K562 (cell line): ENCODE data around the gene CPEB1. TPM values are rescaled to one million over a fixed set of nuclear protein-coding genes. Genes with fewer than 3 reads are reported as not detected.

Source experiments
- ATAC-seq: fragments of 200-7000 bp; cut with Tn5 transposase; 3 replicates; pipeline ENCODE4 v1.9.1; 2020; ENCODE audit warnings: moderate library complexity
- BruUV-seq: library from RNA; stranded (reverse); fragments of 400-500 nt; replicated peaks from 2 replicates; lab custom pipeline; 2021; lab: Mats Ljungman, UMichigan
- CTCF ChIA-PET: fragments of 300-600 bp; formaldehyde crosslinking; extraction: SDS; loops from one replicate; lab custom pipeline; 2021; ENCODE audit warnings: low intra/inter-chr PET ratio; lab: Yijun Ruan, JAX
- POLR2A ChIA-PET: fragments of 300-600, 350-650 bp; sonication (Branson Sonifier 250); formaldehyde crosslinking; extraction: SDS; loops from one replicate; lab custom pipeline; 2021; ENCODE audit warnings: antibody characterized with exemption, inconsistent platforms; lab: Yijun Ruan, JAX
- DNase-seq, 4 experiments: peaks; one replicate each; pipeline versions ENCODE4 v3.0.0 to v3.0.0-alpha.2; 2011 to 2018; ENCODE audit warnings: low spot score in 3 of 4, mixed read lengths in 3 of 4; ENCODE audit errors: extremely low read depth in 1 of 4
- FAIRE-seq: peaks from 2 replicates; lab custom pipeline; 2011; peaks lifted over from hg19 to GRCh38; lab: Jason Lieb, UNC
- H2AFZ ChIP-seq: 2 replicates; pipeline ENCODE4 v1.6.0; 2011; ENCODE audit warnings: low read depth, low read length, control low read depth, inconsistent platforms
- H3K27ac ChIP-seq: fragments of 200-600 bp; 3 replicates; pipeline ENCODE4 v1.8.0; 2011; ENCODE audit warnings: low read depth, mild to moderate bottlenecking, control low read depth, inconsistent platforms, low read length, moderate library complexity, mixed read lengths; ENCODE audit errors: extremely low read depth
- H3K27me3 ChIP-seq, 2 experiments: fragments of 300-600 bp in 1 of 2; 2 replicates in 1 of 2; 3 replicates in 1 of 2; pipeline versions ENCODE4 v1.6.0 to v1.8.0; 2011; ENCODE audit warnings: inconsistent platforms in 2 of 2, low read length in 2 of 2, mild to moderate bottlenecking in 1 of 2, mixed read lengths in 1 of 2, moderate library complexity in 1 of 2; ENCODE audit not compliant: control insufficient read depth in 2 of 2, insufficient read depth in 2 of 2
- H3K36me3 ChIP-seq: fragments of 300-600 bp; 3 replicates; pipeline ENCODE4 v1.8.0; 2011; ENCODE audit warnings: mild to moderate bottlenecking, low read length, inconsistent platforms; ENCODE audit not compliant: control insufficient read depth, insufficient read depth
- H3K4me1 ChIP-seq, 2 experiments: fragments of 200-600 bp in 1 of 2; replicated peaks in 1 of 2; 2 replicates in 1 of 2; 3 replicates in 1 of 2; pipeline versions ENCODE4 v1.5.1 to v1.8.0; 2011; ENCODE audit warnings: inconsistent platforms in 2 of 2, low read length in 2 of 2, mild to moderate bottlenecking in 1 of 2, mixed read lengths in 1 of 2, moderate library complexity in 1 of 2; ENCODE audit not compliant: control insufficient read depth in 2 of 2, insufficient read depth in 2 of 2
- H3K4me2 ChIP-seq: 2 replicates; pipeline ENCODE4 v1.6.1; 2011; ENCODE audit warnings: low read length, control low read depth, inconsistent platforms, mixed read lengths; ENCODE audit not compliant: insufficient read depth
- H3K4me3 ChIP-seq: fragments of 200-600 bp; sonication (generic), shearing (Covaris generic); 2 replicates; pipeline ENCODE4 v1.5.1; 2016; ENCODE audit warnings: control low read depth, inconsistent platforms
- H3K79me2 ChIP-seq: fragments of 200-600 bp; 3 replicates; pipeline ENCODE4 v1.8.0; 2011; ENCODE audit warnings: low read length, inconsistent platforms; ENCODE audit not compliant: control insufficient read depth, insufficient read depth
- H3K9ac ChIP-seq, 2 experiments: 2 replicates each; pipeline versions ENCODE4 v1.6.0 to v1.6.1; 2011; ENCODE audit warnings: low read depth in 2 of 2, low read length in 2 of 2, control low read depth in 1 of 2, inconsistent platforms in 1 of 2, mild to moderate bottlenecking in 1 of 2, mixed read lengths in 1 of 2; ENCODE audit not compliant: insufficient read depth in 1 of 2
- H3K9me1 ChIP-seq: one replicate; pipeline ENCODE4 v1.6.0; 2011; ENCODE audit warnings: inconsistent platforms, mild to moderate bottlenecking, low read length, moderate library complexity; ENCODE audit not compliant: control insufficient read depth, insufficient read depth
- H3K9me3 ChIP-seq: replicated peaks from 2 replicates; pipeline ENCODE4 v1.5.1; 2011; ENCODE audit warnings: low read depth, low read length, inconsistent platforms; ENCODE audit not compliant: control insufficient read depth, insufficient read depth
- H4K20me1 ChIP-seq: replicated peaks from 2 replicates; pipeline ENCODE4 v1.6.1; 2011; ENCODE audit warnings: low read length, inconsistent platforms, mixed read lengths; ENCODE audit not compliant: control insufficient read depth, insufficient read depth
- CHD7 ChIP-seq: fragments of 200-600 bp; sonication (generic); IDR thresholded peaks from one replicate; pipeline ENCODE4 v1.6.1; 2012; ENCODE audit warnings: mild to moderate bottlenecking, low read depth, low read length, inconsistent platforms
- RBFOX2 ChIP-seq: fragments of 200-400 bp; formaldehyde crosslinking; IDR thresholded peaks from 2 replicates; pipeline ENCODE4 v1.6.1; 2017; ENCODE audit warnings: low read depth, mild to moderate bottlenecking, low read length, moderate library complexity
- SP1 ChIP-seq: sonication (generic); formaldehyde crosslinking; IDR thresholded peaks from 2 replicates; pipeline ENCODE4 v1.8.1; 2022; ENCODE audit warnings: mild to moderate bottlenecking, missing genetic modification reagents
- SUPT5H ChIP-seq: fragments of 450-650 bp; IDR thresholded peaks from 2 replicates; pipeline ENCODE4 v1.6.1; 2016
- ZNF239 ChIP-seq: fragments of 250-450 bp; sonication (Bioruptor Pico); IDR thresholded peaks from 2 replicates; pipeline ENCODE4 v1.4.0; 2020; ENCODE audit warnings: mild to moderate bottlenecking
- WGBS: fragments of 100-300 bp; shearing (Covaris generic); methylation state at CpG from one replicate; pipeline ENCODE4 v1.1.6; 2016; ENCODE audit warnings: low coverage, mixed read lengths; ENCODE audit not compliant: insufficient coverage; ENCODE audit errors: missing lambda C conversion rate; 5-methylcytosine and 5-hydroxymethylcytosine counted together
- in situ Hi-C: fragments of 300-500 bp; cut with MboI; formaldehyde crosslinking; loops from 4 replicates; pipeline ENCODE4 v1.15.0; 2018; ENCODE audit warnings: inconsistent platforms, mixed read lengths
- intact Hi-C: fragments of 100-400 bp; cut with micrococcal nuclease; formaldehyde crosslinking; loops from 2 replicates; pipeline ENCODE4 v1.14.2; 2022
- polyA plus RNA-seq, 8 experiments: library from polyadenylated mRNA; depleted of rRNA in 4 of 8; stranded (reverse) in 5 of 8; unstranded in 3 of 8; fragments of >200 nt; fragmentation: Nextera tagmentation in 2 of 8; fragmentation: Illumina TruSeq in 1 of 8; extraction: Ambion mirVana in 2 of 8; extraction: Trizol in 1 of 8; gene quantifications; 2 replicates each; pipeline versions ENCODE4 v1.2.1 to v1.2.3, GENCODE V29; 2011 to 2014; ENCODE audit warnings: inconsistent platforms in 1 of 8, missing spikeins in 1 of 8
- total RNA-seq, 7 experiments: library from RNA; depleted of rRNA in 6 of 7; stranded (reverse); fragments of >200 nt in 6 of 7; fragmentation: Illumina TruSeq in 2 of 7; extraction: Trizol in 2 of 7; gene quantifications; 2 replicates each; pipeline versions ENCODE4 v1.2.1 to v1.2.3, GENCODE V29; 2011 to 2021; ENCODE audit warnings: low replicate concordance in 1 of 7
- TF ChIP-seq, protein P1 (sequence below): fragments of 200-400 bp; formaldehyde crosslinking; IDR thresholded peaks from 2 replicates; pipeline ENCODE4 v1.6.1; 2017; ENCODE audit warnings: mild to moderate bottlenecking, low read depth, low read length, moderate library complexity

CPEB1 gene
- total and polyA plus RNA-seq, 9 of the 15 experiments (the other 6 are each of a cell fraction or from before 2014, with no cell fraction given): 2.2 to 13.4 (median 9.7) TPM

GRCh38 chr15:82536409-82537350, 110.5 kb downstream of the CPEB1 start:
- DNase-seq (peak in 1 of 4 experiments; percentile 13), ATAC-seq (no peak), FAIRE-seq (no peak)
- Histone ChIP-seq H3K36me3 (peaks cover 66% of the 10 kb centered on the region), H3K27ac (peak overlapping the region; percentile 39; the same call in 2 of the 3 replicates), H3K9me3 (no peaks in the 10 kb centered on the region), H3K9me1 (peaks cover 5% of the 10 kb centered on the region), H4K20me1 (peaks cover 42% of the 10 kb centered on the region), H3K4me1 (peaks cover 16 to 17% of the 10 kb centered on the region in 2 experiments; a peak in 4 of 5 replicates), H2AFZ (no peak overlapping the region), H3K4me3 (no peak overlapping the region), H3K4me2 (peak overlapping the region; percentile 3; the same call in 1 of the 2 replicates), H3K27me3 (no peaks in the 10 kb centered on the region), H3K79me2 (peaks cover 53% of the 10 kb centered on the region), H3K9ac (no peak overlapping the region; a peak in 1 of 4 replicates)
- CTCF ChIA-PET: no interaction called here
- POLR2A ChIA-PET: interaction anchor here (0.6 to 8.9 kb wide), 9 partner anchors 9 to 774 kb away, joined by 3 to 95 read pairs (median 3); no protein-coding TSS in a partner anchor
- in situ Hi-C loops: no loop called here
- intact Hi-C loops: no loop called here
- no TSS peak for BruUV-seq
- 86% methylated on average over 11 of the region's 11 CpGs for WGBS
- TF ChIP-seq RBFOX2 (peak; percentile 39), SP1 (CRISPR knock-in tag) (no peak), CHD7 (no peak), SUPT5H (peak; percentile 14; the same call in 1 of the 2 replicates), ZNF239 (CRISPR knock-in tag) (no peak)
- TF ChIP-seq, protein P1, sequence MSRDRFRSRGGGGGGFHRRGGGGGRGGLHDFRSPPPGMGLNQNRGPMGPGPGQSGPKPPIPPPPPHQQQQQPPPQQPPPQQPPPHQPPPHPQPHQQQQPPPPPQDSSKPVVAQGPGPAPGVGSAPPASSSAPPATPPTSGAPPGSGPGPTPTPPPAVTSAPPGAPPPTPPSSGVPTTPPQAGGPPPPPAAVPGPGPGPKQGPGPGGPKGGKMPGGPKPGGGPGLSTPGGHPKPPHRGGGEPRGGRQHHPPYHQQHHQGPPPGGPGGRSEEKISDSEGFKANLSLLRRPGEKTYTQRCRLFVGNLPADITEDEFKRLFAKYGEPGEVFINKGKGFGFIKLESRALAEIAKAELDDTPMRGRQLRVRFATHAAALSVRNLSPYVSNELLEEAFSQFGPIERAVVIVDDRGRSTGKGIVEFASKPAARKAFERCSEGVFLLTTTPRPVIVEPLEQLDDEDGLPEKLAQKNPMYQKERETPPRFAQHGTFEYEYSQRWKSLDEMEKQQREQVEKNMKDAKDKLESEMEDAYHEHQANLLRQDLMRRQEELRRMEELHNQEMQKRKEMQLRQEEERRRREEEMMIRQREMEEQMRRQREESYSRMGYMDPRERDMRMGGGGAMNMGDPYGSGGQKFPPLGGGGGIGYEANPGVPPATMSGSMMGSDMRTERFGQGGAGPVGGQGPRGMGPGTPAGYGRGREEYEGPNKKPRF: no peak
